ENCODE results near the gene SLC66A2.

DNA sequence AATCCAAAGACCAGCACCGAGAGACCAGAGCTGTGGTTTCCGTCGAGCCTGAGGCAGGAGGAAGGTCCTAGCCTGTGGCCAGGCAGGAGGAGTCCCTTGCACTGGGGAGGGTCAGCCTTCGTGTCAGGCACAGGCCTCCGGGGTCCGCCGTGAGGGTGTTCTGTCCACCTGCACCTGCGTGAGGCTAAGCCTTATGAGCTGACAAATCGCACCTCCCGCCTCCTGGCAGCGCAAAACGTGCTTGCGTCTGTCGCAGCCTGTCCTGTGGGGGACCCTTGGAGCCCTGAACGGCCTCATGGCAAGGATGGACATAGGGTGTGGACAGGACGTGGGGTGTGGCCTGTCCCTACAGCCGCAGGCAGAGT is 80.4 kb downstream of the SLC66A2 start:
- TF ChIP-seq, protein P1, sequence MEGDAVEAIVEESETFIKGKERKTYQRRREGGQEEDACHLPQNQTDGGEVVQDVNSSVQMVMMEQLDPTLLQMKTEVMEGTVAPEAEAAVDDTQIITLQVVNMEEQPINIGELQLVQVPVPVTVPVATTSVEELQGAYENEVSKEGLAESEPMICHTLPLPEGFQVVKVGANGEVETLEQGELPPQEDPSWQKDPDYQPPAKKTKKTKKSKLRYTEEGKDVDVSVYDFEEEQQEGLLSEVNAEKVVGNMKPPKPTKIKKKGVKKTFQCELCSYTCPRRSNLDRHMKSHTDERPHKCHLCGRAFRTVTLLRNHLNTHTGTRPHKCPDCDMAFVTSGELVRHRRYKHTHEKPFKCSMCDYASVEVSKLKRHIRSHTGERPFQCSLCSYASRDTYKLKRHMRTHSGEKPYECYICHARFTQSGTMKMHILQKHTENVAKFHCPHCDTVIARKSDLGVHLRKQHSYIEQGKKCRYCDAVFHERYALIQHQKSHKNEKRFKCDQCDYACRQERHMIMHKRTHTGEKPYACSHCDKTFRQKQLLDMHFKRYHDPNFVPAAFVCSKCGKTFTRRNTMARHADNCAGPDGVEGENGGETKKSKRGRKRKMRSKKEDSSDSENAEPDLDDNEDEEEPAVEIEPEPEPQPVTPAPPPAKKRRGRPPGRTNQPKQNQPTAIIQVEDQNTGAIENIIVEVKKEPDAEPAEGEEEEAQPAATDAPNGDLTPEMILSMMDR (IDR thresholded peaks at IDR 0.05), result no peak
- TF ChIP-seq POLR2A (IDR thresholded peaks at IDR 0.05), result no peak

Measured in testis (tissue), 2 donors.